Activated T-helper 2 cell treated with anti-CD3 and anti-CD28 coated beads, Interferon-gamma antibody, Interleukin-2, Interleukin-4, amounts not matched to agents 10 μg/mL and 5 μg/mL and 100 μg/mL, durations not matched to agents 14 hours and 24 hours and 36 hours (primary cell): Measurements from ENCODE around the gene IP6K3. TPM values are rescaled to one million over a fixed set of nuclear protein-coding genes. Genes with fewer than 3 reads are reported as not detected.

Experiments used
- DNase-seq: peaks from one replicate; pipeline ENCODE4 v3.0.0; 2021; ENCODE audit warnings: low spot score
- H3K27ac Mint-ChIP-seq: one replicate; pipeline ENCODE4 v1.8.0; 2021; ENCODE audit warnings: mixed read lengths
- H3K27me3 Mint-ChIP-seq: one replicate; pipeline ENCODE4 v1.8.0; 2021; ENCODE audit warnings: low read depth, mixed read lengths
- H3K36me3 Mint-ChIP-seq: one replicate; pipeline ENCODE4 v1.8.0; 2021; ENCODE audit warnings: low read depth, mixed read lengths
- H3K4me1 Mint-ChIP-seq: one replicate; pipeline ENCODE4 v1.8.0; 2021; ENCODE audit warnings: low read depth, mixed read lengths
- H3K4me3 Mint-ChIP-seq: one replicate; pipeline ENCODE4 v1.8.0; 2021; ENCODE audit warnings: low read depth, mild to moderate bottlenecking, moderate library complexity, mixed read lengths
- H3K9me3 Mint-ChIP-seq: one replicate; pipeline ENCODE4 v1.8.0; 2021; ENCODE audit warnings: mixed read lengths
- intact Hi-C: fragments of 100-400 bp; cut with micrococcal nuclease; formaldehyde crosslinking; loops from one replicate; pipeline ENCODE4 v1.15.1; 2023
- total RNA-seq: library from RNA; stranded (reverse); gene quantifications from 2 replicates; pipeline ENCODE4 v1.2.3, GENCODE V29; 2022

IP6K3 gene
- total RNA-seq, 1 donor from 2014 or later: not detected

GRCh38 chr6:33728438-33728837 is 18.3 kb downstream of the IP6K3 start:
- Mint-ChIP-seq H3K36me3 (no peaks in the 10 kb centered on the region), H3K27ac (no peak overlapping the region), H3K4me1 (peaks cover 2% of the 10 kb centered on the region), H3K4me3 (no peak overlapping the region), H3K9me3 (no peaks in the 10 kb centered on the region), H3K27me3 (peaks cover 17% of the 10 kb centered on the region)
- intact Hi-C loops: no loop called here
- no peak for DNase-seq

GRCh38 chr6:33727932-33728331 is 18.8 kb downstream of the IP6K3 start:
- Mint-ChIP-seq H3K4me3 (no peak overlapping the region), H3K27ac (no peak overlapping the region), H3K36me3 (no peaks in the 10 kb centered on the region), H3K4me1 (peaks cover 2% of the 10 kb centered on the region), H3K27me3 (peaks cover 22% of the 10 kb centered on the region), H3K9me3 (no peaks in the 10 kb centered on the region)
- no peak for DNase-seq
- intact Hi-C loops: no loop called here

GRCh38 chr6:33727126-33727525 is 19.6 kb downstream of the IP6K3 start:
- Mint-ChIP-seq H3K27ac (no peak overlapping the region), H3K36me3 (no peaks in the 10 kb centered on the region), H3K4me1 (peaks cover 2% of the 10 kb centered on the region), H3K27me3 (peaks cover 25% of the 10 kb centered on the region), H3K4me3 (no peak overlapping the region), H3K9me3 (no peaks in the 10 kb centered on the region)
- no peak for DNase-seq
- intact Hi-C loops: no loop called here

GRCh38 chr6:33726696-33727095 is 20.0 kb downstream of the IP6K3 start:
- Mint-ChIP-seq H3K27ac (no peak overlapping the region), H3K4me1 (peaks cover 2% of the 10 kb centered on the region), H3K4me3 (no peak overlapping the region), H3K27me3 (peaks cover 28% of the 10 kb centered on the region), H3K36me3 (no peaks in the 10 kb centered on the region), H3K9me3 (no peaks in the 10 kb centered on the region)
- DNase-seq: no peak
- intact Hi-C loops: no loop called here

- no peaks in the 10 kb centered on the region for H3K36me3 Mint-ChIP-seq
- no peaks in the 10 kb centered on the region for H3K9me3 Mint-ChIP-seq
- intact Hi-C loops: no loop called here
- H3K4me1 Mint-ChIP-seq: peaks cover 2% of the 10 kb centered on the region
- no peak for DNase-seq
- no peak overlapping the region for H3K27ac Mint-ChIP-seq
- no peak overlapping the region for H3K4me3 Mint-ChIP-seq
- H3K27me3 Mint-ChIP-seq: peaks cover 32% of the 10 kb centered on the region
These were observed 20.6 kb downstream of the IP6K3 start for GRCh38 chr6:33725891-33726673.

- Mint-ChIP-seq H3K27ac (no peak overlapping the region), H3K4me3 (no peak overlapping the region), H3K36me3 (no peaks in the 10 kb centered on the region), H3K27me3 (peaks cover 33% of the 10 kb centered on the region), H3K4me1 (peaks cover 2% of the 10 kb centered on the region), H3K9me3 (no peaks in the 10 kb centered on the region)
- DNase-seq: no peak
- intact Hi-C loops: no loop called here
These were observed 21.5 kb downstream of the IP6K3 start for GRCh38 chr6:33725222-33725621.

GRCh38 chr6:33724102-33725023 is 22.3 kb downstream of the IP6K3 start:
- Mint-ChIP-seq H3K9me3 (no peaks in the 10 kb centered on the region), H3K36me3 (no peaks in the 10 kb centered on the region), H3K4me3 (no peak overlapping the region), H3K4me1 (peaks cover 2% of the 10 kb centered on the region), H3K27ac (no peak overlapping the region), H3K27me3 (peaks cover 37% of the 10 kb centered on the region)
- no peak for DNase-seq
- intact Hi-C loops: loop anchor here (5.0 kb wide), 1 partner anchor 38 kb away; no protein-coding TSS in a partner anchor

- Mint-ChIP-seq H3K27ac (no peak overlapping the region), H3K4me3 (no peak overlapping the region), H3K36me3 (no peaks in the 10 kb centered on the region), H3K9me3 (no peaks in the 10 kb centered on the region), H3K27me3 (peaks cover 39% of the 10 kb centered on the region), H3K4me1 (peaks cover 2% of the 10 kb centered on the region)
- DNase-seq: no peak
- intact Hi-C loops: loop anchor here (5.0 kb wide), 1 partner anchor 39 kb away; no protein-coding TSS in a partner anchor
These were observed 23.2 kb downstream of the IP6K3 start for GRCh38 chr6:33723371-33724085.

GRCh38 chr6:33722103-33722623 is 24.5 kb downstream of the IP6K3 start:
- Mint-ChIP-seq H3K27ac (no peak overlapping the region), H3K36me3 (no peaks in the 10 kb centered on the region), H3K9me3 (no peaks in the 10 kb centered on the region), H3K4me1 (peaks cover 2% of the 10 kb centered on the region), H3K4me3 (no peak overlapping the region), H3K27me3 (peaks cover 39% of the 10 kb centered on the region)
- DNase-seq: no peak
- intact Hi-C loops: loop anchor here (5.0 kb wide), 1 partner anchor 40 kb away; no protein-coding TSS in a partner anchor

GRCh38 chr6:33721508-33721907 is 25.2 kb downstream of the IP6K3 start:
- H3K36me3 Mint-ChIP-seq: no peaks in the 10 kb centered on the region
- intact Hi-C loops: loop anchor here (5.0 kb wide), 1 partner anchor 41 kb away; no protein-coding TSS in a partner anchor
- H3K27ac Mint-ChIP-seq: no peak overlapping the region
- DNase-seq: no peak
- peaks cover 2% of the 10 kb centered on the region for H3K4me1 Mint-ChIP-seq
- peaks cover 39% of the 10 kb centered on the region for H3K27me3 Mint-ChIP-seq
- H3K9me3 Mint-ChIP-seq: no peaks in the 10 kb centered on the region
- H3K4me3 Mint-ChIP-seq: no peak overlapping the region

GRCh38 chr6:33720998-33721397 is 25.7 kb downstream of the IP6K3 start:
- DNase-seq: no peak
- Mint-ChIP-seq H3K4me1 (peaks cover 2% of the 10 kb centered on the region), H3K27me3 (peaks cover 38% of the 10 kb centered on the region), H3K4me3 (no peak overlapping the region), H3K27ac (no peak overlapping the region), H3K36me3 (no peaks in the 10 kb centered on the region), H3K9me3 (no peaks in the 10 kb centered on the region)
- intact Hi-C loops: loop anchor here (5.0 kb wide), 1 partner anchor 41 kb away; no protein-coding TSS in a partner anchor

- peaks cover 31% of the 10 kb centered on the region for H3K27me3 Mint-ChIP-seq
- no peak overlapping the region for H3K27ac Mint-ChIP-seq
- DNase-seq: no peak
- no peaks in the 10 kb centered on the region for H3K36me3 Mint-ChIP-seq
- intact Hi-C loops: no loop called here
- H3K9me3 Mint-ChIP-seq: no peaks in the 10 kb centered on the region
- H3K4me3 Mint-ChIP-seq: no peak overlapping the region
- peaks cover 2% of the 10 kb centered on the region for H3K4me1 Mint-ChIP-seq
These were observed 27.2 kb downstream of the IP6K3 start for GRCh38 chr6:33719326-33719987.
